Heart right ventricle (tissue), 16 donors: ENCODE data around the gene CD40. TPM values are rescaled to one million over a fixed set of nuclear protein-coding genes. Genes with fewer than 3 reads are reported as not detected.

Experiments used
- ATAC-seq, 8 donors: fragments of 200-7000 bp; cut with Tn5 transposase; one replicate each; pipeline ENCODE4 v1.9.1; 2020; ENCODE audit warnings: mild to moderate bottlenecking in 8 of 8, moderate library complexity in 8 of 8, moderate number of reproducible peaks in 1 of 8
- DNase-seq, 2 donors: peaks; one replicate each; pipeline ENCODE4 v3.0.0-alpha.2; 2020
- H3K27ac ChIP-seq, 10 donors: fragments of 200-600 bp; sonication (generic) in 2 of 10; one replicate each; pipeline versions ENCODE4 v1.5.0 to v1.8.0; 2020 to 2022; ENCODE audit warnings: mild to moderate bottlenecking in 3 of 10
- H3K27me3 ChIP-seq, 7 donors: fragments of 200-600 bp; one replicate each; pipeline ENCODE4 v1.8.0; 2021 to 2022; ENCODE audit warnings: mild to moderate bottlenecking in 2 of 7
- H3K36me3 ChIP-seq, 9 donors: fragments of 200-600 bp; sonication (generic) in 1 of 9; one replicate each; pipeline versions ENCODE4 v1.5.0 to v1.8.0; 2020 to 2022; ENCODE audit warnings: mild to moderate bottlenecking in 2 of 9
- H3K4me1 ChIP-seq, 9 donors: fragments of 200-600 bp; sonication (generic) in 1 of 9; one replicate each; pipeline versions ENCODE4 v1.5.0 to v1.8.0; 2020 to 2022; ENCODE audit warnings: mild to moderate bottlenecking in 4 of 9
- H3K4me3 ChIP-seq, 10 donors: fragments of 200-600 bp; sonication (generic) in 2 of 10; one replicate each; pipeline versions ENCODE4 v1.5.0 to v1.8.0; 2020 to 2022; ENCODE audit warnings: mild to moderate bottlenecking in 7 of 10, moderate library complexity in 2 of 10
- H3K9me3 ChIP-seq, 11 donors: fragments of 200-600 bp in 10 of 11; sonication (generic) in 2 of 11; one replicate each; pipeline versions ENCODE4 v1.5.0 to v1.8.0; 2013 to 2022; ENCODE audit warnings: mild to moderate bottlenecking in 2 of 11, control low read depth in 1 of 11, moderate library complexity in 1 of 11
- CTCF ChIP-seq, 9 donors: fragments of 200-600 bp; sonication (generic) in 2 of 9; IDR thresholded peaks; one replicate each; pipeline versions ENCODE4 v1.5.0 to v1.8.0; 2021 to 2022; ENCODE audit warnings: antibody characterized with exemption in 9 of 9, mild to moderate bottlenecking in 5 of 9, moderate library complexity in 1 of 9
- WGBS, 2 donors: extraction: QIAGEN DNeasy Blood & Tissue Kit; methylation state at CpG; one replicate each; pipeline ENCODE4 v1.1.7; 2013; ENCODE audit warnings: inconsistent platforms in 1 of 2; 5-methylcytosine and 5-hydroxymethylcytosine counted together
- intact Hi-C, 10 donors: fragments of 100-400 bp; cut with DNase I; formaldehyde crosslinking; loops; one replicate each; pipeline versions ENCODE4 v1.11.1 to v1.14.2; 2022
- polyA plus RNA-seq, 2 donors: library from polyadenylated mRNA; stranded (reverse); fragments of 200-250 nt; gene quantifications; one replicate each; pipeline ENCODE4 v1.2.3, GENCODE V29; 2013
- total RNA-seq, 10 donors: library from RNA; stranded (reverse); fragmentation: NEBNext Ultra II Directional in 3 of 10; extraction: Animal tissue kit (Norgen Biotek cat#: 25700) in 3 of 10; gene quantifications; one replicate each; pipeline versions ENCODE4 v1.2.1 to v1.2.4, GENCODE V29; 2021 to 2023
- donor health status: Arrhythmogenic right ventricular cardiomyopathy.
- donor health status: ischemic (EF 13 %, LVEDD 7.1; RV severe dilation, severe dysfunction).
- donor health status: healthy with polysubstance abuse.
- donor health status: DM: no; HTN: yes; CAD: no.
- donor health status: DM: no; HTN: no; CAD: no.
- donor health status: ischemic (EF 25% LVEDD 6.9; RV normal size, moderate dysfunction).
- donor health status: ischemic (EF 25% LVEDD 5.7; RV mildly dilated, moderate dysfunction).
- donor health status: healthy.
- donor health status: DM: yes; HTN: yes; CAD: no.
- donor health status: Ischemic cardiomyopathy.
- donor health status: ischemic (EF 35%, LVEDD 5.7; RV mildly dilated, moderate dysfunction).
- donor health status: nonischemic (EF 11% LVEDD 7.7; RV severe dilation, severe dysfunction).
- donor health status: DM: yes; HTN: yes; CAD: no.
- donor health status: PGD.
- donor health status: ischemic (EF 29% LVEDD 5.4; RV normal size, mild dysfunction).
- donor health status: nonischemic (EF 23%, LVEDD 6.1; RV moderate dilation, normal function).

The CD40 gene
- total and polyA plus RNA-seq, 12 donors, result 2.6 to 25.0 (median 7.2) TPM

- Histone ChIP-seq H3K4me3 (no peak overlapping the region), H3K27ac (no peak overlapping the region), H3K4me1 (peaks cover 0 to 31% (median 24%) of the 10 kb centered on the region in 9 donors), H3K27me3 (peaks cover 0 to 56% (median 24%) of the 10 kb centered on the region in 7 donors), H3K9me3 (no peaks in the 10 kb centered on the region), H3K36me3 (peaks cover 0 to 13% (median 0%) of the 10 kb centered on the region in 9 donors)
- DNase-seq, result peak; percentile 72 to 76
- WGBS, 2 donors, result 13% methylated on average over 17 of the region's 17 CpGs
- peak; percentile 82 to 91 (median 88) for ATAC-seq
- intact Hi-C loops, result loop anchor here in 8 of 10 donors (1.0 to 10.0 kb wide), 9 partner anchors 40 to 552 kb away; partner anchors contain the start of genes CDH22 (in 2 of the 8) and TP53RK (in 1 of the 8)
- peak; percentile 72 to 93 (median 87) for TF ChIP-seq CTCF (IDR thresholded peaks at IDR 0.05)
These were observed 14.6 kb downstream of the CD40 start for GRCh38 chr20:46132705-46133120.

- Histone ChIP-seq H3K9me3 (no peaks in the 10 kb centered on the region), H3K4me1 (peaks cover 0 to 31% (median 24%) of the 10 kb centered on the region in 9 donors), H3K36me3 (peaks cover 0 to 2% (median 0%) of the 10 kb centered on the region in 9 donors), H3K4me3 (no peak overlapping the region), H3K27ac (no peak overlapping the region), H3K27me3 (peaks cover 0 to 64% (median 37%) of the 10 kb centered on the region in 7 donors)
- DNase-seq (no peak), ATAC-seq (no peak)
- intact Hi-C loops, result loop anchor here in 4 of 10 donors (2.0 to 10.0 kb wide), 7 partner anchors 38 to 551 kb away; partner anchors contain the start of genes CDH22 (in 2 of the 4) and TP53RK (in 1 of the 4)
- 72 to 76% methylated on average over 11 of the region's 11 CpGs for WGBS, 2 donors
- TF ChIP-seq CTCF (IDR thresholded peaks at IDR 0.05), result no peak
These were observed 16.0 kb downstream of the CD40 start for GRCh38 chr20:46133886-46134654.

GRCh38 chr20:46134716-46135115 lies 16.6 kb downstream of the CD40 start:
- DNase-seq, result no peak
- no peak for TF ChIP-seq CTCF (IDR thresholded peaks at IDR 0.05)
- Histone ChIP-seq H3K4me3 (no peak overlapping the region), H3K9me3 (no peaks in the 10 kb centered on the region), H3K4me1 (peaks cover 0 to 31% (median 21%) of the 10 kb centered on the region in 9 donors), H3K27ac (no peak overlapping the region), H3K36me3 (no peaks in the 10 kb centered on the region), H3K27me3 (peaks cover 0 to 70% (median 44%) of the 10 kb centered on the region in 7 donors)
- no peak for ATAC-seq
- intact Hi-C loops, result loop anchor here in 6 of 10 donors (5.0 to 10.0 kb wide), 6 partner anchors 38 to 550 kb away; partner anchors contain the start of genes CDH22 (in 2 of the 6) and TP53RK (in 1 of the 6)
- 78 to 88% methylated on average over 7 of the region's 7 CpGs for WGBS, 2 donors

- no peak overlapping the region for H3K4me3 ChIP-seq
- no peaks in the 10 kb centered on the region for H3K9me3 ChIP-seq
- no peak for ATAC-seq
- no peaks in the 10 kb centered on the region for H3K36me3 ChIP-seq
- peaks cover 0 to 21% (median 10%) of the 10 kb centered on the region in 9 donors for H3K4me1 ChIP-seq
- TF ChIP-seq CTCF (IDR thresholded peaks at IDR 0.05), result no peak
- intact Hi-C loops, result loop anchor here in 3 of 10 donors (5.0 to 10.0 kb wide), 2 partner anchors 211 to 549 kb away; partner anchors contain the start of gene TP53RK (in 1 of the 3)
- 40 to 42% methylated on average over 12 of the region's 12 CpGs for WGBS, 2 donors
- H3K27ac ChIP-seq, result no peak overlapping the region
- H3K27me3 ChIP-seq, result peaks cover 0 to 79% (median 57%) of the 10 kb centered on the region in 7 donors
- DNase-seq, result no peak
These were observed 17.9 kb downstream of the CD40 start for GRCh38 chr20:46135856-46136633.
